BLaER1 treated with 17β-estradiol and CSF1 and Interleukin-3, amounts not matched to agents 10 nM and 100 nM (cell line): ENCODE results near the gene DRICH1.
"Not testable (repeated sequence)": the region's sequence is repeated elsewhere in the genome, so short reads cannot be mapped to it uniquely, and the experiment has no call there.

ENCODE experiments used
- H3K27ac ChIP-seq, 11 experiments: shearing (Covaris generic); formaldehyde crosslinking; 2 replicates each; pipeline ENCODE4 v1.8.1; 2022
- H3K27me3 ChIP-seq, 11 experiments: shearing (Covaris generic); formaldehyde crosslinking; 2 replicates each; pipeline ENCODE4 v1.8.1; 2022
- H3K36me3 ChIP-seq, 11 experiments: shearing (Covaris generic); formaldehyde crosslinking; 2 replicates each; pipeline ENCODE4 v1.8.1; 2022
- H3K4me1 ChIP-seq, 10 experiments: shearing (Covaris generic); formaldehyde crosslinking; 2 replicates each; pipeline ENCODE4 v1.8.1; 2022
- H3K4me2 ChIP-seq, 11 experiments: shearing (Covaris generic); formaldehyde crosslinking; 2 replicates each; pipeline ENCODE4 v1.8.1; 2022
- H3K4me3 ChIP-seq, 10 experiments: shearing (Covaris generic); formaldehyde crosslinking; 2 replicates each; pipeline ENCODE4 v1.8.1; 2022
- H3K9ac ChIP-seq, 11 experiments: shearing (Covaris generic); formaldehyde crosslinking; 2 replicates each; pipeline ENCODE4 v1.8.1; 2022
- H3K9me3 ChIP-seq, 11 experiments: shearing (Covaris generic); formaldehyde crosslinking; replicated peaks in 1 of 11; 2 replicates each; pipeline ENCODE4 v1.8.1; 2022
- H4K20me1 ChIP-seq, 11 experiments: shearing (Covaris generic); formaldehyde crosslinking; 2 replicates each; pipeline ENCODE4 v1.8.1; 2022
- Cebpa-rat ChIP-seq, 11 experiments: shearing (Covaris generic); IDR thresholded peaks; 2 replicates each; pipeline ENCODE4 v1.8.1; 2022

Gene DRICH1

GRCh38 chr22:23569291-23569690 is 62.8 kb downstream of the DRICH1 start:
- no peak overlapping the region for H3K9ac ChIP-seq
- H4K20me1 ChIP-seq: peaks cover 0 to 13% (median 0%) of the 10 kb centered on the region in 11 experiments; a peak in 4 of 22 replicates
- H3K9me3 ChIP-seq: peaks cover 0 to 8% (median 0%) of the 10 kb centered on the region in 11 experiments; a peak in 2 of 22 replicates
- peak overlapping the region in 4 of 11 experiments; percentile 45 to 98 (median 96); a peak in 5 of 22 replicates for H3K4me2 ChIP-seq
- H3K36me3 ChIP-seq: peaks cover 0 to 39% (median 0%) of the 10 kb centered on the region in 11 experiments; a peak in 9 of 22 replicates
- 0 out of 22 replicates have a peak overlapping the region, but pooled peaks of 1 of the 11 experiments have one; percentile 10 for H3K27ac ChIP-seq
- peaks cover 0 to 21% (median 0%) of the 10 kb centered on the region in 11 experiments; a peak in 5 of 22 replicates for H3K27me3 ChIP-seq
- peaks cover 9 to 89% (median 52%) of the 10 kb centered on the region in 10 experiments; a peak in 18 of 20 replicates for H3K4me1 ChIP-seq
- H3K4me3 ChIP-seq: no peak overlapping the region
- TF ChIP-seq Cebpa-rat (IDR thresholded peaks at IDR 0.05): no peak

DNA sequence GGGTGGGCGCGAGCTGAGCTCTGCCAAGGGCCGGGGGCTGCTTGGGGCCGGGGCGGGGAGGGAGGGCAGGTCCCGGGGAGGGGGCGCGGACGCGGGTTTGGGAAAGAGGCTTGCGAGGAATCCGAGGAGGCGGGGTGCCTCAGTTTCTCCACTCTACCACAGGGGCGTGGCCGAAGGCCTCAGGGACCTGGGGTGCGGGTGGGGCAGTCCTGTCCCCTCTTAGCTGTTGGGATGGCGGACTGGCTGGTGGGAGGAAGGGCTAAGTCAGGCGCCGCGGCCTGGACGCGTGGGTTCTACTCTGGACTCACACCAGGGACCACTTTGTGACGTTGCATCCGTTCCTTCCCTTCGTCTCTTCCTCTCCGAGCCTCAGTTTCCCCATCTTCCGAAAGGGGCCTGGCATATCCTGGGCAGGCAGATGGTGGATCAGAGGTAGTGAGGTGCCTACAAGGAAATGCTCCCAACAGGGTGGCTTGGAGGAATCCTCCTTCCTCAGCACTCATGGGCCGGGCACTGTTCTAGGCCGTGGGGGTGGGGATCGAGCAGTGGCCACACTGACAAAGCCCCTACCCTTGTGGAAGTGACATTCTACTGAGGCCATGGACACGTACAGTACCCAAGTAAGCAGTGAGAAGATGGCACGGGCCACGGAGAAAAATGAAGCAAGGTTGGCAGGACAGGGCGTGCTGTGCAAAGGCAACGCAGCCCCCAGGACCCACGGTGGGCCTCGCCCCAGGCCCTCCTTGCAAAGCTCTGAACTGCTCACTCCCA is 65.2 kb downstream of the DRICH1 start:
- Histone ChIP-seq H3K4me2 (peak overlapping the region; percentile 90 to 100 (median 97)), H4K20me1 (peaks cover 0 to 13% (median 0%) of the 10 kb centered on the region in 11 experiments; a peak in 4 of 22 replicates), H3K9ac (peak overlapping the region in 9 of 11 experiments; percentile 57 to 78 (median 68); a peak in 16 of 22 replicates), H3K27me3 (peaks cover 0 to 21% (median 0%) of the 10 kb centered on the region in 11 experiments; a peak in 5 of 22 replicates), H3K27ac (no peak overlapping the region), H3K9me3 (no peaks in the 10 kb centered on the region), H3K4me1 (peaks cover 9 to 81% (median 58%) of the 10 kb centered on the region in 10 experiments; a peak in 18 of 20 replicates), H3K36me3 (peaks cover 0 to 15% (median 0%) of the 10 kb centered on the region in 11 experiments; a peak in 9 of 22 replicates), H3K4me3 (peak overlapping the region; percentile 57 to 79 (median 70))
- no peak for TF ChIP-seq Cebpa-rat (IDR thresholded peaks at IDR 0.05)

- Histone ChIP-seq H3K4me2 (peak overlapping the region; percentile 90 to 100 (median 97)), H3K27ac (peak overlapping the region in 7 of 11 experiments; percentile 17 to 60 (median 40); a peak in 9 of 22 replicates), H3K9ac (peak overlapping the region; percentile 57 to 78 (median 68))
Measured at GRCh38 chr22:23565915-23566704, 66.0 kb downstream of the DRICH1 start.

GRCh38 chr22:23565305-23565914 is 66.7 kb downstream of the DRICH1 start:
- H3K4me1 ChIP-seq: peaks cover 9 to 67% (median 58%) of the 10 kb centered on the region in 10 experiments; a peak in 18 of 20 replicates
- peaks cover 0 to 1% (median 0%) of the 10 kb centered on the region in 11 experiments; a peak in 1 of 22 replicates for H3K36me3 ChIP-seq
- H3K4me2 ChIP-seq: peak overlapping the region; percentile 90 to 100 (median 97)
- H3K4me3 ChIP-seq: peak overlapping the region; percentile 57 to 79 (median 70)
- peak overlapping the region; percentile 57 to 78 (median 68); a peak in 21 of 22 replicates for H3K9ac ChIP-seq
- no peak for TF ChIP-seq Cebpa-rat (IDR thresholded peaks at IDR 0.05)
- peaks cover 0 to 13% (median 0%) of the 10 kb centered on the region in 11 experiments; a peak in 4 of 22 replicates for H4K20me1 ChIP-seq
- peak overlapping the region in 4 of 11 experiments; percentile 17 to 60 (median 36); a peak in 4 of 22 replicates for H3K27ac ChIP-seq
- H3K27me3 ChIP-seq: peaks cover 0 to 21% (median 0%) of the 10 kb centered on the region in 11 experiments; a peak in 5 of 22 replicates
- no peaks in the 10 kb centered on the region for H3K9me3 ChIP-seq

More at GRCh38 chr22:23565915-23566704, 66.0 kb downstream of the DRICH1 start:
- TF ChIP-seq Cebpa-rat (IDR thresholded peaks at IDR 0.05): no peak
- Histone ChIP-seq H3K27me3 (peaks cover 0 to 21% (median 0%) of the 10 kb centered on the region in 11 experiments; a peak in 5 of 22 replicates), H3K36me3 (peaks cover 0 to 7% (median 0%) of the 10 kb centered on the region in 11 experiments; a peak in 2 of 22 replicates), H4K20me1 (peaks cover 0 to 13% (median 0%) of the 10 kb centered on the region in 11 experiments; a peak in 4 of 22 replicates), H3K4me3 (peak overlapping the region; percentile 57 to 79 (median 70)), H3K9me3 (no peaks in the 10 kb centered on the region), H3K4me1 (peaks cover 9 to 74% (median 58%) of the 10 kb centered on the region in 10 experiments; a peak in 18 of 20 replicates)

- Histone ChIP-seq H3K4me1 (peaks cover 9 to 60% (median 57%) of the 10 kb centered on the region in 10 experiments; a peak in 18 of 20 replicates), H3K9ac (peak overlapping the region in 1 of 11 experiments; percentile 34; a peak in 2 of 22 replicates), H4K20me1 (peaks cover 0 to 13% (median 0%) of the 10 kb centered on the region in 11 experiments; a peak in 4 of 22 replicates), H3K36me3 (no peaks in the 10 kb centered on the region), H3K27me3 (peaks cover 0 to 21% (median 0%) of the 10 kb centered on the region in 11 experiments; a peak in 5 of 22 replicates), H3K9me3 (no peaks in the 10 kb centered on the region), H3K4me3 (peak overlapping the region in 1 of 10 experiments; percentile 34; a peak in 1 of 20 replicates), H3K27ac (no peak overlapping the region), H3K4me2 (peak overlapping the region in 8 of 11 experiments; percentile 29 to 98 (median 96); a peak in 14 of 22 replicates)
- no peak for TF ChIP-seq Cebpa-rat (IDR thresholded peaks at IDR 0.05)
Measured at GRCh38 chr22:23564276-23564675, 67.8 kb downstream of the DRICH1 start.

- no peak for TF ChIP-seq Cebpa-rat (IDR thresholded peaks at IDR 0.05)
- Histone ChIP-seq H3K4me3 (peak overlapping the region in 1 of 10 experiments; percentile 11; a peak in 1 of 20 replicates), H3K9me3 (no peaks in the 10 kb centered on the region), H3K4me1 (peaks cover 9 to 49% (median 46%) of the 10 kb centered on the region in 10 experiments; a peak in 18 of 20 replicates), H3K27me3 (peaks cover 0 to 21% (median 0%) of the 10 kb centered on the region in 11 experiments; a peak in 5 of 22 replicates), H4K20me1 (peaks cover 0 to 13% (median 0%) of the 10 kb centered on the region in 11 experiments; a peak in 4 of 22 replicates), H3K4me2 (peak overlapping the region in 8 of 11 experiments; percentile 29 to 98 (median 96); a peak in 13 of 22 replicates), H3K9ac (peak overlapping the region in 2 of 11 experiments; percentile 33 to 34; a peak in 2 of 22 replicates), H3K27ac (no peak overlapping the region), H3K36me3 (no peaks in the 10 kb centered on the region)
Measured at GRCh38 chr22:23563111-23563510, 69.0 kb downstream of the DRICH1 start.

DNA sequence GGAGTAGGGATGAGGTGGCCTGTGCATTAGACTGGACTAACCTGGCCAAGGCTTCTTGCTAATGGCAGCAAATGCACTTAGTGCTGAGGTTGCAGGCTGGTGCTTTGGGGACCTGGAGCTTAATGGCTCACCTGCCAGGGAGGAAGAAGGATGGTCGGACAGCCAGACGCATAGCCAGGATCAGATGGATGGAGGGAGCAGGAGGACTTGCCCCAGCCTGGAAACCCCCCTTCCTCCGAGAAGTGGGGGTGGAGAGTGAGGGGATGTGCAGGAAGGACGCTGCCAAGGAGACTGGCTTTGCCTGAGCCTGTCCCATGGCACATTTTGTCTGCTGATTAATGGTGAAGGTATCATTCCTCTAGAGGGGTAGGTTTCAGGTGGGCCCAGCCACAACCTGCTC is 69.9 kb downstream of the DRICH1 start:
- Histone ChIP-seq H3K27ac (no peak overlapping the region), H3K4me2 (0 out of 22 replicates have a peak overlapping the region, but pooled peaks of 1 of the 11 experiments have one; percentile 1), H4K20me1 (peaks cover 0 to 8% (median 0%) of the 10 kb centered on the region in 11 experiments; a peak in 4 of 22 replicates), H3K4me1 (peaks cover 8 to 43% (median 37%) of the 10 kb centered on the region in 10 experiments; a peak in 18 of 20 replicates), H3K9ac (no peak overlapping the region), H3K4me3 (no peak overlapping the region), H3K9me3 (no peaks in the 10 kb centered on the region), H3K27me3 (peaks cover 0 to 20% (median 0%) of the 10 kb centered on the region in 11 experiments; a peak in 5 of 22 replicates), H3K36me3 (no peaks in the 10 kb centered on the region)
- TF ChIP-seq Cebpa-rat (IDR thresholded peaks at IDR 0.05): no peak

GRCh38 chr22:23561025-23561510 is 71.1 kb downstream of the DRICH1 start:
- H3K36me3 ChIP-seq, H3K27ac ChIP-seq, H3K4me2 ChIP-seq, H4K20me1 ChIP-seq, H3K27me3 ChIP-seq, H3K9ac ChIP-seq, H3K9me3 ChIP-seq, H3K4me3 ChIP-seq: not testable (repeated sequence)
- H3K4me1 ChIP-seq: peaks cover 4 to 46% (median 37%) of the 10 kb centered on the region in 10 experiments; a peak in 18 of 20 replicates

GRCh38 chr22:23560215-23560614 is 71.9 kb downstream of the DRICH1 start:
- not testable (repeated sequence) for H3K4me3 ChIP-seq, H4K20me1 ChIP-seq, H3K27me3 ChIP-seq, H3K4me2 ChIP-seq, H3K9me3 ChIP-seq, H3K9ac ChIP-seq, H3K27ac ChIP-seq, H3K36me3 ChIP-seq
- peaks cover under 1 to 38% (median 28%) of the 10 kb centered on the region in 10 experiments; a peak in 16 of 20 replicates for H3K4me1 ChIP-seq
